Urinary bladder (tissue), 4 donors: ENCODE results near the gene MAP1A. TPM values are rescaled to one million over a fixed set of nuclear protein-coding genes. Genes with fewer than 3 reads are reported as not detected.

Experiments
- DNase-seq: peaks from one replicate; pipeline ENCODE4 v3.0.0-alpha.2; 2015; ENCODE audit errors: extremely low spot score
- H3K27ac ChIP-seq: one replicate; pipeline ENCODE4 v1.5.1; 2013; ENCODE audit warnings: low read depth, mild to moderate bottlenecking, moderate library complexity
- H3K36me3 ChIP-seq: one replicate; pipeline ENCODE4 v1.6.1; 2013; ENCODE audit warnings: mild to moderate bottlenecking, moderate library complexity; ENCODE audit not compliant: insufficient read depth
- H3K4me1 ChIP-seq: one replicate; pipeline ENCODE4 v1.6.1; 2013; ENCODE audit warnings: mild to moderate bottlenecking, moderate library complexity; ENCODE audit not compliant: insufficient read depth
- H3K4me3 ChIP-seq: one replicate; pipeline ENCODE4 v1.5.1; 2013; ENCODE audit warnings: low read depth, low read length
- WGBS: extraction: QIAGEN DNeasy Blood & Tissue Kit; methylation state at CpG from one replicate; pipeline ENCODE4 v1.1.7; 2013; 5-methylcytosine and 5-hydroxymethylcytosine counted together
- polyA plus RNA-seq: library from polyadenylated mRNA; stranded (reverse); fragments of 200-250 nt; gene quantifications from one replicate; pipeline ENCODE4 v1.2.3, GENCODE V29; 2013
- total RNA-seq: library from RNA; depleted of rRNA; stranded (reverse); fragments of >200 nt; gene quantifications from one replicate; pipeline ENCODE4 v1.2.3, GENCODE V29; 2014
- donor health status: healthy with polysubstance abuse.
- donor health status: healthy.

MAP1A gene
- total RNA-seq = 14.3 TPM
- polyA plus RNA-seq = 27.3 TPM

DNA sequence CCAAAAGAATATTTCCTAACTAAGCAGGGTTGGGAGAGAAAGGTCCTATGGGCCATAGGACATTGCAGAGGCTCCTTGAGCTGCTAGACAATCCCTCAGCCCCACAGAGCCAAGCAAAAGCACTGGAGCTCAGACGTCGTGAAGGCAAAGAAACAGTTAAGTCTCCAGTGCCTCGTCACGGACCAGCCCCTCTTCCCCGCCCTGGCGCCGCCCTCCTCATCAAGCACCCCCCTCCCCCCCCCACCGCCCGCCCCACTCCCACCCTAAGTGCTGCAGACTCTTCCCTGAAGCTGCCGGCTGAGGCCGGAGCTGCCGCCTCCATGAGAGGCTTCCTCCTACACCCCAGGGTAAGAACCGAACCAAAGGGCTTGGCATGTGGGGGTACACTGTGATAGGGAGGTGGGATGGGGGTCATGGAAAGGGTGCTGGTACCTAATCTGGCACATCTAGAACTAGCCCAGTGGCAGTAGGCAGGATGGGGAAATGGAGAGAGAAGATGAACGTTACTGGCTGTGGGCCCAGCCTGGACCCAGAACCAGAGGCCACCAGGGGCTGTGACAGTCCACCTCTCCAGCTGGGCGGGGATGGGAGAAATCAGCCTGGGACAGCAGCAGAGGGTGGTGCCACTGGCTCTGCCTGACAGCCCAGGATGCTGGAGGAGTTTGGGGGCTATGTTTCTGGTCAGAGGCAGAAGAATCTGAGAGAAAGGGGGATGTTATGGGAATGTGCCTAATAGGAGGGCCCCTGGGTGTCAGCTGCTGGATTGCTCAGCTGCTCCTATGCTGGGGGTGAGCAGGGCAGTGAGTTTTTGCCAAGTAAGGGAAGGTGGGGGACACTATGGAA, at the start of gene MAP1A:
TSS of gene MAP1A (plus strand) at position 255 of the 843 bp plus-strand sequence. CDS start 3,866 bp downstream, outside the sequence.
- H3K36me3 ChIP-seq = no peaks in the 10 kb centered on the region
- H3K4me1 ChIP-seq = no peaks in the 10 kb centered on the region
- H3K27ac ChIP-seq = peak within 1 kb of the TSS; percentile 30
- DNase-seq = no peak
- under 1% methylated on average over 15 of the region's 15 CpGs for WGBS
- H3K4me3 ChIP-seq = peak within 1 kb of the TSS; percentile 37

DNA sequence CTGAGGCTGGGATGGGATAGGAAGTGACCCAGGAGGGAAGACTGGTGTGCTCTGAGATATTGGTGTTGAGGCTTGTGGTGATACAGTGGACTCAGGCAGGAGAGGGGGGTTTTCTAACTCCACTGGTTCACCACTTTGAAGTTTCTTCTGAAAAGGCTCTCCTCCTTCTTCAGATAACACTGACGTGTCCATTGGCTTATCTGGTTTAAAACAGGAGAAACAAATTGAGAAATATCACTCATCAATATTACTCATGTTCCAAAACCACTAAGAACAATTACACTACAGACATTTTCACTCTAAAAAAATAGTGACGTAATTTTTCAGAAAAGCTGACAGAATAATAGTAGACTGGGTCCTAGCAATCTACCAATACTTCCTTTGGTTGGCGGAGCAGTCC, 47.5 kb upstream of the MAP1A start:
- WGBS = 90% methylated on average over 3 of the region's 3 CpGs
- Histone ChIP-seq H3K4me1 (no peaks in the 10 kb centered on the region), H3K4me3 (no peak overlapping the region), H3K27ac (no peak overlapping the region), H3K36me3 (peaks cover 2% of the 10 kb centered on the region)
- DNase-seq = no peak

DNA sequence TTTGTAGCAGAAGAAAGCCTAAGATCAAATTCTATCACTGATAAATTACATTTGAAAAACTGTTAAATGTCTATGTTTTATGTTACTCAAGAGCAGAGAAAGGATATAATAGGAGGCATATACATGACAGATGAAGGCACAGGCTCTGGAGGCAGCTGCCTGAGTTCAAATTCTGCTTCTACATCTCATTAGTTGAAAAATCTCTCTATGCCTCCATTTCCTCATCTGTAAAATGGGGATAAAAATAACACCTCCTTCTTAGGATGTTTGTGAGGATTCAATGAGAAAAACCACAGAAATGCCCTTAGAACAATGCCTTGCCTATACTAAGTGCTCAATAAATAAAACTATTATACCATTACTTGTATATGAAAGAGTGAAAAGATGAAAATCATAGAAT, 45.4 kb upstream of the MAP1A start:
- no peak overlapping the region for H3K27ac ChIP-seq
- no peak for DNase-seq
- H3K4me1 ChIP-seq = no peaks in the 10 kb centered on the region
- H3K4me3 ChIP-seq = no peak overlapping the region
- H3K36me3 ChIP-seq = peaks cover 5% of the 10 kb centered on the region

DNA sequence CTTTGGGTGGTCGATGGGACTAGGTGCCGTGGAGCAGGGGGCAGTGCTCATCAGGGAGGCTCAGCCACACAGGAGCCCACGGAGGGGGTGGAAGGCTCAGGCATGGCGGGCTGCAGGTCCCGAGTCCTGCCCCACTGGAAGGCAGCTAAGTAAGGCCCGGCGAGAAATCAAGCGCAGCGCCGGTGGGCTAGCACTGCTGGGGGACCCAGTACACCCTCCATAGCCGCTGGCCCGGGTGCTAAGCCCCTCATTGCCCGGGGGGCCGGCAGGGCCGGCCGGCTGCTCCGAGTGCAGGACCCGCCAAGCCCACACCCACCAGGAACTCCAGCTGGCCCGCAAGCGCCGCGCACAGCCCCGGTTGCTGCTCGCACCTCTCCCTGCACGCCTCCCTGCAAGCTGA, 43.5 kb upstream of the MAP1A start:
- Histone ChIP-seq H3K4me3 (no peak overlapping the region), H3K4me1 (no peaks in the 10 kb centered on the region), H3K27ac (no peak overlapping the region), H3K36me3 (peaks cover 5% of the 10 kb centered on the region)
- DNase-seq = no peak
- 98% methylated on average over 25 of the region's 25 CpGs for WGBS

DNA sequence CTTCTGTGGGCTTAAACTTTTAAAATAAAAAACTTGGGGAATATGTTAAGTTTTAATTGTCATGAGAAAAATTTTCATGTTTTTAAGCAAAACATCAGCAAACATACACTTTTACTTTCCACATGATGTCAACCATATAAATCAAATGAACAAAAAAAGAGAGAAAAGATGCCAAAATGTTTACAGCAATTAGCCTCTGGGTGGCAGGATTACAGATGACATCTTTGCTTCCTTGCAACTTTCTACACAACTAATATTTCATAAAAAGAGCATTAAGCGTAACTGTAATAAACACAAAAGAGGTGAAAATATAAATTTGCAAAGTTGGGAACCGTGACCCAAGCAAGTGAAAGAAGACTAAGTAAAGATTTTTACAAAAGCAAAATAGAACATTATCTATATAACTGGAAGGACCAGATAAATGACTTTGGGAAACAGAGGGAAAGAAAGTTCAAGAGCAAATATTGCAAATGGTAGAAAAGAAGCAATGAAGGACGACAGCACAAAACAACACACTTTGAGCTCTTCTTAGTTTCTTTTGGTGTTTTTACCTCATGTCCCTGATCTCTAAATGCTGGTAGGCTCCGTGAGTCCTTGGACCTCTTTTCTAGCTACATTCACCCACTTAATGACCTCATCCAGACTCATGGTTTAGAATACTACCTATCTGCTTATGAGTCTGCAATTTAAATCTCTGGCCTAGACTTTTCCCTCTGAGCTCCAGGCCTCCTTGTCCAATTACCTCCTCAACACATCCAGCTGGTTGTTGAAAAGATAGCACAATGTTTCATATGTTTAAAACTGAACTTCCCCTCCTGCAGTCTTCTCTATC, 33.9 kb upstream of the MAP1A start:
- Histone ChIP-seq H3K36me3 (peaks cover under 1% of the 10 kb centered on the region), H3K4me1 (no peaks in the 10 kb centered on the region), H3K27ac (no peak overlapping the region), H3K4me3 (no peak overlapping the region)
- WGBS = 71% methylated on average over 4 of the region's 4 CpGs
- DNase-seq = no peak

DNA sequence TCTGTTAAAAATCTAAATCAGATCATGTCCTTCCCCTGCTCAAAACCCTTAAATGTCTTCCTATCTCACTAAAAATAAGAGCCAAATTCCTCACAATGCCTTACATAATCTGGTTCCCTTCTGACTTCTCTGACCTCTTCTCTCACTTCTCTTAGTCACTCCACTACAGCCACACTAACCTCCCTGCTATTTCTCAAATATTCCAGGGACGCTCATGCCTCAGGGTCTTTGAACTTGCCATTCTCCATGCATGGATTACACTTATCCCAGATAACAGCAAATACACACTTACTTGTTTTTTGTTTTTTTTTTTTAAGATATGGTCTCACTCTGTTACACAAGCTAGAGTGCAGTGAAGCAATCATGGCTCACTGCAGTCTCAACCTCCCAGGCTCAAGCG, 33.0 kb upstream of the MAP1A start:
- Histone ChIP-seq H3K27ac (no peak overlapping the region), H3K4me1 (no peaks in the 10 kb centered on the region), H3K4me3 (no peak overlapping the region), H3K36me3 (peaks cover 2% of the 10 kb centered on the region)
- no peak for DNase-seq
- WGBS = 95% methylated on average over 2 of the region's 2 CpGs

DNA sequence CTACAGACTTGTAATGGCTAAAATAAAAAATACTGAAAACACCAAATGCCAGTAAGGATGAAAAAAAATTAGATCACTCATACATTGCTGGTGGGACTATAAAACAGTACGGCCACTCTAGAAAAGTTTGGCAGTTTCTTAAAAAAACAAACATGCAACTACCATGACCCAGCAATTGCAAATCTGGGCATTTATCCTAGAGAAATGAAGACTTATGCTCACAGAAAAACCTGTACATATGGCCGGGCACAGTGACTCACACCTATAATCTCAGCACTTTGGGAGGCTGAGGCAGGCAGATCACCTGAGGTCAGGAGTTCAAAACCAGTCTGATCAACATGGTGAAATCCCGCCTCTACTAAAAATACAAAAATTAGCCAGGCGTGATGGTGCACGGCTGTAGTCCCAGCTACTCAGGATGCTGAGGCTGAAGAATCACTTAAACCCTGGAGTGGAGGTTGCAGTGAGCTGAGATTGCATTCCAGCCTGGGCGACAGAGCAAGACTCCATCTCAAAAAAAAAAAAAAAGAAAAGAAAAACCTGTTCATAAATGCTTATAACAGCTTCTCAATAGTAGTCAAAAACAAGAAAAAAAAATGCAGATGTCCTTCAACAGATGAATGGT, 30.0 kb upstream of the MAP1A start:
- H3K4me1 ChIP-seq = no peaks in the 10 kb centered on the region
- no peak overlapping the region for H3K4me3 ChIP-seq
- DNase-seq = no peak
- peaks cover 3% of the 10 kb centered on the region for H3K36me3 ChIP-seq
- 91% methylated on average over 6 of the region's 6 CpGs for WGBS
- H3K27ac ChIP-seq = no peak overlapping the region

DNA sequence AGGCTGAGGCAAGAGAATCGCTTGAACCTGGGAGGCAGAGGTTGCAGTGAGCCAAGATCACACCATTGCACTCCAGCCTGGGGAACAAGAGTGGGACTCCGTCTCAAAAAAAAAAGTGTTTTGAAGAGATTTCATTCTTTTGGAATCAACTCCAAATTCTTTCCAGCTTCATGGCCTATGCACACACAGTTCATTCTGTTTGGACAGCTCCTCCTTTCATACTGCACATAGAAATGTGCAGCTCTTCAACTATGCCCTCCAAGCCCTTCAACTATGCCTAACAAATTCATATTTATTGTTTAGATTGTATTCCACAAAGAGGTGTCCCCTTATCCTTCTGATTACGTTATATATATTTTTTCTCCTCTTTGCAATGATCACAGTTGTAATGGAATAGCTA, 28.6 kb upstream of the MAP1A start:
- no peak overlapping the region for H3K4me3 ChIP-seq
- H3K36me3 ChIP-seq = peaks cover 3% of the 10 kb centered on the region
- H3K27ac ChIP-seq = no peak overlapping the region
- DNase-seq = no peak
- WGBS = 85% methylated on average over 3 of the region's 3 CpGs
- no peaks in the 10 kb centered on the region for H3K4me1 ChIP-seq

DNA sequence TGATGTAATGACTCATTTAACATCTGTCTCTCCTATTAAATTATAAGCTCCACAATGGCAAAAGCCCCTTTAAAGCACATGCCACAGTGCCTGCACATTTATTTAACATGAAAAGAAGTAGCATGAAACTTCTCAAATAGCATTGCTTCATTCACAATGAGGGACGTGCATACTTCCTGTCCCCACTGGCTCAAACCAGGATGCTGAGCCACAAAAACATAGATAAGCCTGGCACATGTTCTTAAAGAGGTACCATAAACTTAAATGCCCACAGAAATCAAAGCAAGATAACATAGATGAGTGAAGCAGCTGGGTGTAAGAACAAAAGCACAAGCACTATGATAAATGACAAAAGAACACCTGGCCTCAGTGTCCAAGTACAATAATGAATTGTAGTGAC, 28.2 kb upstream of the MAP1A start:
- H3K4me1 ChIP-seq = no peaks in the 10 kb centered on the region
- H3K36me3 ChIP-seq = peaks cover 3% of the 10 kb centered on the region
- 12% methylated on average over 1 of the region's 1 CpG for WGBS
- DNase-seq = no peak
- H3K4me3 ChIP-seq = no peak overlapping the region
- H3K27ac ChIP-seq = no peak overlapping the region

DNA sequence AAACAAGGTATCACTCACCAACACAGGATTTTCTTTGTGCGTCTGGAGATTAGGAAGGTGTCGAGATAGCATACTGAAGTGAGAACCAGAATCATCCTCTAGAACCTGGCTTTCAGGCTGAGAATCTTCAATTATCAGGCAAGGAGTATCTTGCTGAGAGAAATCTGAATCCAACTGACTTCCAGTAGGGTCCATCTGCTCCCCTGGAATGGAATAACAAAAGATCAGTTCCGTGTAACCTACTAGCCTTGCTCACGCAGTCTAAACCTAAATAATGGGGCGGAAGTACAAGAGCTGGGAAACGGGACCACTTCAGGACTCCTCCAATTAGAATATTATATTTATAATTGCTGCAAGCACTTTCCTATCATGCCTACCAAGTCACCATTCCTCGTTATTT, 25.1 kb upstream of the MAP1A start:
- 7% methylated on average over 7 of the region's 7 CpGs for WGBS
- H3K4me1 ChIP-seq = no peaks in the 10 kb centered on the region
- DNase-seq = no peak
- H3K4me3 ChIP-seq = peak overlapping the region; percentile 72
- H3K36me3 ChIP-seq = peaks cover 3% of the 10 kb centered on the region
- no peak overlapping the region for H3K27ac ChIP-seq

DNA sequence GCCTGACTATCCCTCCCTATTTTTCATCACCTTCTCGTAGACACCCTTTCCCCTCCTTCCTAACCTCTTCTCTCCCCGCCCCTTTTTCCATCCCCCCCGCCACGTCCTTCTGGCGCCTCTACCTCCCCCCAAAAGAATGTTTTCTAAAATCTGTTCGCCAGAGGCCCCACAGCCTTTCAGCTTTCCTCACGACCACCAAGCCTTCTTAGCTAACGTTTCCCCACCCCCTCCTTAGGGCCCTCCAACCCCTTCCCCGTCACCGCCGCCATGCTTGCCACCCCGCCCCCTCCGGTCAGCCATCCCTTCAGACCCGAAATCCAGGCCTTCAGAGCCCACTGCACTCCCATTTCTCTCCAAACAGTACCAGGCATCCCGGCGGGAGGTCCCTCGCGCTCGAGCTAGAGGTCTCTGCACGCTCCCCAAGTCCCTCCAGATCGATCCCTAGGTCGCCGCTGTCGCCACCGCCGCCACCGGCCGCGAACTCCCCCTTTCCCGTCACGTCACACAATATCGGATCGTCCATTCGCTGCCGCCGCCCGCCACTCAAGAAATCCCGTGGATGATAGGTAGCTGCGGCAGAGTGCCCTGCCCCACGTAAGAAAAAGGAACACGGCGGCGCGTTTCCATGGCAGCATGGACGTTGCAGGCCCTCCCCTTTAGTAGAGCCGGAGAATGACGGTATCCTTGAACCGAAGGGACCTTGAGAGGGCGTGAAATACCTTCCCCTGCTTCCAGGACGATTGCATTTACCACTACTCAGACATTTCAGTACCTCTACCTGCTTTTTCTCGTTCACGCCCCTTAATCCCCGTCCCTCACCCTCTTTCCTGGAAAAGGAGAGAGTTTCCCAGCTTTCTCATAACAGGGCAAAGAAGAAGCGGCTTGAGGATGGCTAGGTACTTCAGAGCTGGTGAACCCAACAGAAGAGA, 24.5 kb upstream of the MAP1A start, which contains the start of gene TP53BP1:
TSS of gene TP53BP1 (minus strand) at position 484 of the 929 bp plus-strand sequence. CDS start at position 371, 113 bp downstream.
- peak; percentile 93 for DNase-seq
- H3K4me3 ChIP-seq = peak within 1 kb of the TSS; percentile 72
- WGBS = under 1% methylated on average over 54 of the region's 54 CpGs
- H3K4me1 ChIP-seq = no peaks in the 10 kb centered on the region
- peak within 1 kb of the TSS; percentile 61 for H3K27ac ChIP-seq
- peaks cover 3% of the 10 kb centered on the region for H3K36me3 ChIP-seq

DNA sequence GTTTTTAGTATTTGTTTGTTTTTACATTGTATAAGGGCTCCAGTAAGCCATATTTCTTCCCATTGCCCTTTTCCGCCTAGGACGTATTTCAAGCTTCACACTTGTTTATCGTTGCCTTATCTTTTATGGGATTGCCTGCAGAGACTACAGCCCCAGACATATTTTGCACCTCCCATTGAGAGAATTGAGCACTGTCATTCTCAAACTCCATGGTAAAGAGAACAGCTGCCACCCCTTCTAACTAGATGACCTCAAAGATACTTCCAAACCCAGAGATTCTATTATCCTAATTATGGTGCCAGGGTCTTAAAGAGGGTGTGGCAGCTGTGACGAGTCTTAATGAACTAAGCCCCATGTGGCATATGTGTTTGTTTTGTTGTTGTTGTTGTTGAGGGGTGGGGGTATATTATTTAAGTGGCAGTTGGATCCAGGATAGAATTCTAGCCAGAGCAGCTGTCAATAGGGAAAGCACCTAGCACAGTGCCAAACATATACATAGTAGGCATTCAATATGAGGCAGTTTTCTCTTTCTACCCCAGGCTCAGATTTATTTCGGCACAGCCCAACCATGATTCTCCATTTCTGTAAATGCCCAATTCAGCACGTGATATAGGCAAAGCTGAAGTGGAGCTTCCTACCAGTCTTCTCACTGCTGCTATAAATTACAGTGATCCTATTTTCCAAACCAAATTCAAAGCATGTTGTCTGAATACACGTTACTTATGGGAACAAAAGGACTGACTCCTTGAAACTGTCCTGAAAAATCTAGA, 23.5 kb upstream of the MAP1A start:
- no peak for DNase-seq
- Histone ChIP-seq H3K4me1 (no peaks in the 10 kb centered on the region), H3K36me3 (peaks cover 2% of the 10 kb centered on the region), H3K27ac (no peak overlapping the region), H3K4me3 (peak overlapping the region; percentile 72)
- WGBS = 42% methylated on average over 7 of the region's 7 CpGs
